ENCODE data around the gene C13orf46. TPM values are rescaled to one million over a fixed set of nuclear protein-coding genes. Genes with fewer than 3 reads are reported as not detected.

Gene C13orf46
- total and polyA plus RNA-seq, 4 donors = 0.10 to 0.17 TPM; not detected in 2

- H3K4me3 ChIP-seq (ENCODE audit: low read depth in 1 of 3, low read length in 3 of 3) = no peak overlapping the region
These were observed 29.9 kb downstream of the C13orf46 start for GRCh38 chr13:113943821-113944565.

DNA sequence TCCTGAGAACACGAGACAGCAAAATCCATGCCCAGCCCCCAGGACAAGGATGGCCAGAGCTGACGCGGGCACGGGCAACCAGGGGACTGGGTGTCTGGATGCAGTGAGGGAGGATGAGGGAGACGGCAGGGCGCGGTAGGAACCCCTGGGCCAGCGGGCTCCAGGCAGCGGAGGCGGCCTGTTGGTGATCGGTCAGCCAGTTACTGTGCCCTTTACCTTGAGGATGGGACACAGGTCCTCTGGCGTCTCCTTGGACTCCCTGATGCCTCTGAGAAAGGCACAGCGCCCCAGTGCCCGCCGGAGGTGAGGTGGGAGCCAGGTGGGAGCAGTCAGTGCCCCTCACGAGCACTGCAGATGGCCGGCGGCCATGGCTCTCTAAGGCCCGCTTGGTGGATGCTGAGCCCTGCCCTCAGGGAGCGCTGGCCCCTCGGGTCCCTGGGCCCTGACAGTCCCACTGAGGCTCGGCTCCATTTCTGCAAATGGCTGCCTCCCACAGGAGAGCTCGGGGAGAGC is 31.2 kb downstream of the C13orf46 start:
- no peak overlapping the region for H3K9ac ChIP-seq (ENCODE audit: low read depth in 1 of 2, low read length in 2 of 2)
- 91% methylated on average over 23 of the region's 23 CpGs for WGBS
- H3K9me3 ChIP-seq (ENCODE audit: control insufficient read depth in 4 of 4, low read length in 3 of 4) = no peaks in the 10 kb centered on the region
- TF ChIP-seq JUND (IDR thresholded peaks at IDR 0.05) (no peak), SP1 (IDR thresholded peaks at IDR 0.05) (no peak)
- no peak overlapping the region for H3K27ac ChIP-seq (ENCODE audit: low read depth in 1 of 2, low read length in 2 of 2)
- no peak overlapping the region for H3K4me3 ChIP-seq (ENCODE audit: low read depth in 1 of 3, low read length in 3 of 3)
- peaks cover 0 to 6% (median 3%) of the 10 kb centered on the region in 4 donors for H3K4me1 ChIP-seq (ENCODE audit: control insufficient read depth in 4 of 4, insufficient read depth in 4 of 4, low read length in 3 of 4)
- no peak for DNase-seq (ENCODE audit: low spot score)
- H3K27me3 ChIP-seq (ENCODE audit: control insufficient read depth in 4 of 4, insufficient read depth in 4 of 4, low read length in 3 of 4) = no peaks in the 10 kb centered on the region
- no peaks in the 10 kb centered on the region for H3K36me3 ChIP-seq (ENCODE audit: control insufficient read depth in 4 of 4, insufficient read depth in 3 of 4, low read depth in 1 of 4, low read length in 3 of 4)

More at GRCh38 chr13:113943821-113944565, 29.9 kb downstream of the C13orf46 start:
- TF ChIP-seq, protein P1, sequence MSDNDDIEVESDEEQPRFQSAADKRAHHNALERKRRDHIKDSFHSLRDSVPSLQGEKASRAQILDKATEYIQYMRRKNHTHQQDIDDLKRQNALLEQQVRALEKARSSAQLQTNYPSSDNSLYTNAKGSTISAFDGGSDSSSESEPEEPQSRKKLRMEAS (IDR thresholded peaks at IDR 0.05) = no peak
- TF ChIP-seq SP1 (IDR thresholded peaks at IDR 0.05) (no peak), NR2F2 (IDR thresholded peaks at IDR 0.05) (no peak), FOXA2 (IDR thresholded peaks at IDR 0.05) (no peak), TAF1 (conservative IDR thresholded peaks at IDR 0.05) (no peak), FOXA1 (IDR thresholded peaks at IDR 0.05) (no peak), GABPA (IDR thresholded peaks at IDR 0.05 in 1 of 2, conservative IDR thresholded peaks at IDR 0.05 in 1 of 2) (no peak), ATF3 (IDR thresholded peaks at IDR 0.05) (no peak), YY1 (IDR thresholded peaks at IDR 0.05) (no peak), HNF4A (conservative IDR thresholded peaks at IDR 0.05) (no peak), HNF4G (IDR thresholded peaks at IDR 0.05) (no peak), JUND (IDR thresholded peaks at IDR 0.05) (no peak), RXRA (IDR thresholded peaks at IDR 0.05) (no peak), EGR1 (IDR thresholded peaks at IDR 0.05; ENCODE audit: low read depth in 2 of 2) (no peak)
- TF ChIP-seq, protein P2, sequence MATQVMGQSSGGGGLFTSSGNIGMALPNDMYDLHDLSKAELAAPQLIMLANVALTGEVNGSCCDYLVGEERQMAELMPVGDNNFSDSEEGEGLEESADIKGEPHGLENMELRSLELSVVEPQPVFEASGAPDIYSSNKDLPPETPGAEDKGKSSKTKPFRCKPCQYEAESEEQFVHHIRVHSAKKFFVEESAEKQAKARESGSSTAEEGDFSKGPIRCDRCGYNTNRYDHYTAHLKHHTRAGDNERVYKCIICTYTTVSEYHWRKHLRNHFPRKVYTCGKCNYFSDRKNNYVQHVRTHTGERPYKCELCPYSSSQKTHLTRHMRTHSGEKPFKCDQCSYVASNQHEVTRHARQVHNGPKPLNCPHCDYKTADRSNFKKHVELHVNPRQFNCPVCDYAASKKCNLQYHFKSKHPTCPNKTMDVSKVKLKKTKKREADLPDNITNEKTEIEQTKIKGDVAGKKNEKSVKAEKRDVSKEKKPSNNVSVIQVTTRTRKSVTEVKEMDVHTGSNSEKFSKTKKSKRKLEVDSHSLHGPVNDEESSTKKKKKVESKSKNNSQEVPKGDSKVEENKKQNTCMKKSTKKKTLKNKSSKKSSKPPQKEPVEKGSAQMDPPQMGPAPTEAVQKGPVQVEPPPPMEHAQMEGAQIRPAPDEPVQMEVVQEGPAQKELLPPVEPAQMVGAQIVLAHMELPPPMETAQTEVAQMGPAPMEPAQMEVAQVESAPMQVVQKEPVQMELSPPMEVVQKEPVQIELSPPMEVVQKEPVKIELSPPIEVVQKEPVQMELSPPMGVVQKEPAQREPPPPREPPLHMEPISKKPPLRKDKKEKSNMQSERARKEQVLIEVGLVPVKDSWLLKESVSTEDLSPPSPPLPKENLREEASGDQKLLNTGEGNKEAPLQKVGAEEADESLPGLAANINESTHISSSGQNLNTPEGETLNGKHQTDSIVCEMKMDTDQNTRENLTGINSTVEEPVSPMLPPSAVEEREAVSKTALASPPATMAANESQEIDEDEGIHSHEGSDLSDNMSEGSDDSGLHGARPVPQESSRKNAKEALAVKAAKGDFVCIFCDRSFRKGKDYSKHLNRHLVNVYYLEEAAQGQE (IDR thresholded peaks at IDR 0.05) = no peak
- TF ChIP-seq, protein P3, sequence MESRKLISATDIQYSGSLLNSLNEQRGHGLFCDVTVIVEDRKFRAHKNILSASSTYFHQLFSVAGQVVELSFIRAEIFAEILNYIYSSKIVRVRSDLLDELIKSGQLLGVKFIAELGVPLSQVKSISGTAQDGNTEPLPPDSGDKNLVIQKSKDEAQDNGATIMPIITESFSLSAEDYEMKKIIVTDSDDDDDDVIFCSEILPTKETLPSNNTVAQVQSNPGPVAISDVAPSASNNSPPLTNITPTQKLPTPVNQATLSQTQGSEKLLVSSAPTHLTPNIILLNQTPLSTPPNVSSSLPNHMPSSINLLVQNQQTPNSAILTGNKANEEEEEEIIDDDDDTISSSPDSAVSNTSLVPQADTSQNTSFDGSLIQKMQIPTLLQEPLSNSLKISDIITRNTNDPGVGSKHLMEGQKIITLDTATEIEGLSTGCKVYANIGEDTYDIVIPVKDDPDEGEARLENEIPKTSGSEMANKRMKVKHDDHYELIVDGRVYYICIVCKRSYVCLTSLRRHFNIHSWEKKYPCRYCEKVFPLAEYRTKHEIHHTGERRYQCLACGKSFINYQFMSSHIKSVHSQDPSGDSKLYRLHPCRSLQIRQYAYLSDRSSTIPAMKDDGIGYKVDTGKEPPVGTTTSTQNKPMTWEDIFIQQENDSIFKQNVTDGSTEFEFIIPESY (IDR thresholded peaks at IDR 0.05) = no peak
- Histone ChIP-seq H3K36me3 (ENCODE audit: control insufficient read depth in 4 of 4, insufficient read depth in 3 of 4, low read depth in 1 of 4, low read length in 3 of 4) (no peaks in the 10 kb centered on the region), H3K27me3 (ENCODE audit: control insufficient read depth in 4 of 4, insufficient read depth in 4 of 4, low read length in 3 of 4) (no peaks in the 10 kb centered on the region), H3K4me1 (ENCODE audit: control insufficient read depth in 4 of 4, insufficient read depth in 4 of 4, low read length in 3 of 4) (peaks cover 0 to 6% (median 3%) of the 10 kb centered on the region in 4 donors), H3K27ac (ENCODE audit: low read depth in 1 of 2, low read length in 2 of 2) (no peak overlapping the region), H3K9ac (ENCODE audit: low read depth in 1 of 2, low read length in 2 of 2) (no peak overlapping the region), H3K9me3 (ENCODE audit: control insufficient read depth in 4 of 4, low read length in 3 of 4) (no peaks in the 10 kb centered on the region)
- 90% methylated on average over 19 of the region's 19 CpGs for WGBS
- no peak for DNase-seq (ENCODE audit: low spot score)
